DND-41 (cell line): ENCODE measurements around the gene ATP10A.

Source experiments
- ATAC-seq: fragments of 200-7000 bp; cut with Tn5 transposase; 3 replicates; pipeline ENCODE4 v1.9.1; 2021; ENCODE audit warnings: low read depth; ENCODE audit not compliant: insufficient read depth
- DNase-seq: peaks from one replicate; pipeline ENCODE4 v3.0.0-alpha.2; 2020
- H2AFZ ChIP-seq: 2 replicates; pipeline ENCODE4 v1.6.0; 2012; ENCODE audit warnings: low read depth, low read length
- H3K27ac ChIP-seq: 2 replicates; pipeline ENCODE4 v1.5.1; 2012; ENCODE audit warnings: low read length, inconsistent platforms
- H3K27me3 ChIP-seq: fragments of 200-600 bp; sonication (generic); 2 replicates; pipeline ENCODE4 v1.6.0; 2012; ENCODE audit warnings: low read length, mild to moderate bottlenecking, inconsistent platforms; ENCODE audit not compliant: insufficient read depth, poor library complexity
- H3K36me3 ChIP-seq: 2 replicates; pipeline ENCODE4 v1.5.1; 2012; ENCODE audit warnings: low read length, inconsistent platforms; ENCODE audit not compliant: insufficient read depth
- H3K4me1 ChIP-seq: 2 replicates; pipeline ENCODE4 v1.5.1; 2012; ENCODE audit warnings: mild to moderate bottlenecking, low read length; ENCODE audit not compliant: insufficient read depth
- H3K4me2 ChIP-seq: 2 replicates; pipeline ENCODE4 v1.6.0; 2012; ENCODE audit warnings: mild to moderate bottlenecking, moderate library complexity, low read length, inconsistent platforms; ENCODE audit not compliant: insufficient read depth
- H3K4me3 ChIP-seq, 2 experiments: fragments of 200-600 bp in 1 of 2; shearing (Covaris generic) in 1 of 2; 2 replicates each; pipeline ENCODE4 v1.5.1; 2012 to 2016; ENCODE audit warnings: inconsistent platforms in 2 of 2, low read length in 2 of 2, mild to moderate bottlenecking in 2 of 2, low read depth in 1 of 2, moderate library complexity in 1 of 2
- H3K79me2 ChIP-seq: 2 replicates; pipeline ENCODE4 v1.6.0; 2012; ENCODE audit warnings: low read length, inconsistent platforms; ENCODE audit not compliant: insufficient read depth
- H3K9ac ChIP-seq: 2 replicates; pipeline ENCODE4 v1.6.0; 2012; ENCODE audit warnings: low read depth, mild to moderate bottlenecking, inconsistent platforms, low read length, moderate library complexity
- H3K9me3 ChIP-seq: 2 replicates; pipeline ENCODE4 v1.5.1; 2012; ENCODE audit warnings: low read length, moderate library complexity, mild to moderate bottlenecking, inconsistent platforms; ENCODE audit not compliant: insufficient read depth, severe bottlenecking
- H4K20me1 ChIP-seq: 2 replicates; pipeline ENCODE4 v1.6.0; 2012; ENCODE audit warnings: low read length; ENCODE audit not compliant: insufficient read depth
- EZH2 ChIP-seq: IDR thresholded peaks from 3 replicates; pipeline ENCODE4 v1.6.1; 2012; ENCODE audit warnings: borderline replicate concordance, low read depth, mild to moderate bottlenecking, moderate library complexity, low read length, inconsistent platforms; ENCODE audit not compliant: severe bottlenecking
- TF ChIP-seq, protein P1 (sequence below): IDR thresholded peaks from 2 replicates; pipeline ENCODE4 v1.5.1; 2012; ENCODE audit warnings: borderline replicate concordance, low read length, moderate library complexity, mild to moderate bottlenecking; ENCODE audit not compliant: poor library complexity, severe bottlenecking; ENCODE audit errors: extremely low read depth

Gene ATP10A

DNA sequence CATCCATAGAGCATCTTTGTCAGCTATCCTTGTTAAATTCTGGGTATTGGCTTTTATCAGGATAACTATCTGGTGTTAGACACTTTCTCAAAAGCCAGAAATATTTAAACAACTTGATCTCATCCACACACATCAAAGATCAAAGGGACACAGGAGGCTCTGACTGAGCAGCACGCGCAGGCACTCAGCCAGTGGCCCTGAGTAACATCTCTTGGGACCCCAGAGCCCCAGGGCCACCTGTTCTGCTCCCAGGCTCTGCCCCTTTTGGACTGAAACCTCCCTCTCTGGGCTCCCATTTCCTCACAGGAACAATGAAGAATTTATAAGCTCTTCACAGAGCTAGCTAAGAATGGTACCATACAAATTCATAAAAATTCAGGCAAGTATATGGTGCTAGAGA, 16.1 kb downstream of the ATP10A start:
- Histone ChIP-seq H3K79me2 (no peaks in the 10 kb centered on the region), H3K4me1 (no peaks in the 10 kb centered on the region), H3K9me3 (no peaks in the 10 kb centered on the region), H3K27me3 (no peaks in the 10 kb centered on the region), H3K4me2 (no peak overlapping the region), H2AFZ (no peak overlapping the region), H3K4me3 (no peak overlapping the region), H3K27ac (no peak overlapping the region), H3K36me3 (no peaks in the 10 kb centered on the region), H4K20me1 (no peaks in the 10 kb centered on the region), H3K9ac (no peak overlapping the region)
- TF ChIP-seq EZH2 = no peak
- TF ChIP-seq, protein P1, sequence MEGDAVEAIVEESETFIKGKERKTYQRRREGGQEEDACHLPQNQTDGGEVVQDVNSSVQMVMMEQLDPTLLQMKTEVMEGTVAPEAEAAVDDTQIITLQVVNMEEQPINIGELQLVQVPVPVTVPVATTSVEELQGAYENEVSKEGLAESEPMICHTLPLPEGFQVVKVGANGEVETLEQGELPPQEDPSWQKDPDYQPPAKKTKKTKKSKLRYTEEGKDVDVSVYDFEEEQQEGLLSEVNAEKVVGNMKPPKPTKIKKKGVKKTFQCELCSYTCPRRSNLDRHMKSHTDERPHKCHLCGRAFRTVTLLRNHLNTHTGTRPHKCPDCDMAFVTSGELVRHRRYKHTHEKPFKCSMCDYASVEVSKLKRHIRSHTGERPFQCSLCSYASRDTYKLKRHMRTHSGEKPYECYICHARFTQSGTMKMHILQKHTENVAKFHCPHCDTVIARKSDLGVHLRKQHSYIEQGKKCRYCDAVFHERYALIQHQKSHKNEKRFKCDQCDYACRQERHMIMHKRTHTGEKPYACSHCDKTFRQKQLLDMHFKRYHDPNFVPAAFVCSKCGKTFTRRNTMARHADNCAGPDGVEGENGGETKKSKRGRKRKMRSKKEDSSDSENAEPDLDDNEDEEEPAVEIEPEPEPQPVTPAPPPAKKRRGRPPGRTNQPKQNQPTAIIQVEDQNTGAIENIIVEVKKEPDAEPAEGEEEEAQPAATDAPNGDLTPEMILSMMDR = no peak
- ATAC-seq (no peak), DNase-seq (no peak)

DNA sequence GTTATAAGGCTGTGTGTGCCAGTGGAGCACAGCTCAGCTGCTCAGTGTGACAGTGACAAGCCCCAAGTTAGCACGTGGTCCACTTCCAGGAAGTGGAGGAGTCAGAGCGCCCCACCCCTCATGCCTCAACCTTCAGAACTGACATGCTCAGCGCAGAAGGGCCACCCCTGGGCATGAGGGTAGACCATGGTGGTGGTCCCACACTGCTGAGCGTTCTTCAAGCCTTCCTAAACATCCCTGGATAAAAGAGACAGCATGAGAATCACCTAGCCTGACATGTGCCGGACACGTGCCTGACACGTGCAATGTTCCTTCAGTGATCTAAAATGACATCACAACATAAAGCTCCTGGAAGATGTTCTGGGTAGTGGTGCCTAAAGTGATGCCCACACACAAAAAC, 16.8 kb downstream of the ATP10A start:
- ATAC-seq (no peak), DNase-seq (no peak)
- H2AFZ ChIP-seq = no peak overlapping the region
- no peak overlapping the region for H3K9ac ChIP-seq
- H3K4me1 ChIP-seq = no peaks in the 10 kb centered on the region
- H3K4me2 ChIP-seq = no peak overlapping the region
- no peak overlapping the region for H3K4me3 ChIP-seq
- TF ChIP-seq, protein P1 = no peak
- TF ChIP-seq EZH2 = no peak
- no peaks in the 10 kb centered on the region for H3K36me3 ChIP-seq
- H4K20me1 ChIP-seq = no peaks in the 10 kb centered on the region
- no peaks in the 10 kb centered on the region for H3K27me3 ChIP-seq
- no peak overlapping the region for H3K27ac ChIP-seq
- no peaks in the 10 kb centered on the region for H3K9me3 ChIP-seq
- no peaks in the 10 kb centered on the region for H3K79me2 ChIP-seq

- H3K27me3 ChIP-seq = no peaks in the 10 kb centered on the region
- H2AFZ ChIP-seq = no peak overlapping the region
- H3K9me3 ChIP-seq = no peaks in the 10 kb centered on the region
- no peaks in the 10 kb centered on the region for H3K4me1 ChIP-seq
- H4K20me1 ChIP-seq = no peaks in the 10 kb centered on the region
- no peaks in the 10 kb centered on the region for H3K36me3 ChIP-seq
- H3K4me2 ChIP-seq = no peak overlapping the region
- DNase-seq = no peak
- no peak overlapping the region for H3K9ac ChIP-seq
- H3K79me2 ChIP-seq = no peaks in the 10 kb centered on the region
- no peak overlapping the region for H3K27ac ChIP-seq
- no peak for ATAC-seq
- no peak overlapping the region for H3K4me3 ChIP-seq
- TF ChIP-seq, protein P1 = no peak
- no peak for TF ChIP-seq EZH2
Observed at GRCh38 chr15:25844981-25845680, 18.0 kb downstream of the ATP10A start.
